Stimulated activated naive CD4-positive, alpha-beta T cell treated with Interleukin-2 at 50 U/mL for 16 hours (primary cell): ENCODE measurements around the gene UGT2B7.
"Not testable (repeated sequence)": the region's sequence is repeated elsewhere in the genome, so short reads cannot be mapped to it uniquely, and the experiment has no call there.

Experiments
- DNase-seq: peaks from one replicate; lab custom pipeline; 2025; lab: John Stamatoyannopoulos, UW

The UGT2B7 gene

DNA sequence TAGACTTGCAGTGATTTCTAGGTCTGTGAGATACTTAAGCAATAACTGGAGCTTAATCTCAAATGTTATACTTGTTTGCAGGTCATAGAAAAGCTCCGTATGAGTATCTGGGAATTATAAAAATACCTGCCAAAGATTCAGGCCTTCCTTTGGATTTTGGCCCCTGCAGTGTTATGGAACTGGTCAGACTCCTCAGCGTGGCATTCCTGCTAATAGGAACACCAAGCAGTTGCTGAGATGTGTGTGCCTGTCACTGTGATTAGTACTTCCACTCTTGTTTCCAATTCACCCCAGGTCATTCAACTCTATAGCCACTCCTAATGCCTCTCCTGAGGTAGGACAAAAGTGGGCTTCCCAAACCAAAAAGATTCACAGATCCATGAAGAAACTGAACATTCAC is 7.8 kb upstream of the UGT2B7 start:
- DNase-seq: no peak

DNA sequence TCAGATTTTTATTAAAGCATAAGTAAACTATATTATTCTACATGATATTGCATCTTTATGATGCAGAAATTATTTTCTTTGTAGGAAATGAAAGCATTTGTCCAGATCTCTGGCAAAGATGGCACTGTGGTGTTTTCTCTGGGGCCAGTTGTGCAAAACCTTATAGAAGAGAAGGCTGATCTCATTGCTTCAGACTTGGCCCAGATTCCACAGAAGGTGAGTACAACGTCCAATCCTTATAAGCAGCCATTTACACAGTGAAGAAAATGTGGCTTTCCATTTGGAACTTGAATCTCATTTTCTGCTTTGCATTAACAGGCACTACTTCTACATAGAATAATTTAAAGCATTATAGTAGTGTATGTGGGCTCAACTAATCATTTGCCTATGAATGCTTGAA is 6.9 kb upstream of the UGT2B7 start:
- DNase-seq: no peak

DNA sequence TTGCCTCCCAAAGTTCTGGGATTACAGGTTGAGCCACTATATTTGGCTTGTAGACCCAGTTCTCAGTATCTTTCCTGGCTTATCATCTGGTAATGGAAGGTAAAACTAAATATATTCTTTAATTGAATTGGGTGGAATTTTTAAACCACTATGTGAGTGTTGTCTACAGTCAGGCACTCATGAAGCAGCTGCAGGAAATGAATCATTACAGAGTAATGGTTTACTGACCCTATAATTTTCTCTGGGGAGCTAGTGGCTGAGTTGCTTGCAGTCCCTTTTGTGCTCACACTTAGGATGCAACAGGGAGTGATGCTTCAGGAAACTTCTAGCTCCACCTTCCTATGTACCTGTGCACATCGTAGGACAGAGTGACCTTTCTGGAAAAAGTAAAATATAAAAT is 4.1 kb upstream of the UGT2B7 start:
- no peak for DNase-seq

DNA sequence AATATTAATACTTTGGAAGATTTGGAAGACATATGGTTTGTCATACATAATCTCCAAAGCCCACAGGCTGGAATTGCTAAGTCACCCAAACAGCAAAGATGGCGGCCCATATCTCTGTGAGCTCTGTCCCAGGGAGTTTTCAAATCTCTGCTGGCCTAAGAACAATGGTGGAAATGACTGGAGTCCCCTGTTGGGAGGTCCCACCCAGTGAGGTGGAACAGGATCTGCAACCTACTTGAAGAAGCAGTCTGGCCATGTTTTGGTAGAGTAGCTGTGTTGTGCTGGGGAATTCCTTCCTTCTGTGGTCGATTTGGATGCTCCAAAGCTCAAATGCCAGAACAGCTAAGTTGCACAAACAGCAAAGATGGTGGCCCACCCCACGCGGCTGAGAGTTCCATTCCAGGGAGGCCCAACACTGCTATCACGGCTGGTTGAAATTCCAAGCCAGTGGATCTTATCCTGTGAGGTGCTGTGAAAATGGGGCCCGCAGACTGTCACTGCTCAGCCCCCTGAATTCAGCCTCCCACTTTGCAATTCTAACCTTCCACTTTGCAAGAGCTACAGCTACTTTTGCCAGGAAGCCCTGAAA is 3.2 kb upstream of the UGT2B7 start:
- DNase-seq: no peak

DNA sequence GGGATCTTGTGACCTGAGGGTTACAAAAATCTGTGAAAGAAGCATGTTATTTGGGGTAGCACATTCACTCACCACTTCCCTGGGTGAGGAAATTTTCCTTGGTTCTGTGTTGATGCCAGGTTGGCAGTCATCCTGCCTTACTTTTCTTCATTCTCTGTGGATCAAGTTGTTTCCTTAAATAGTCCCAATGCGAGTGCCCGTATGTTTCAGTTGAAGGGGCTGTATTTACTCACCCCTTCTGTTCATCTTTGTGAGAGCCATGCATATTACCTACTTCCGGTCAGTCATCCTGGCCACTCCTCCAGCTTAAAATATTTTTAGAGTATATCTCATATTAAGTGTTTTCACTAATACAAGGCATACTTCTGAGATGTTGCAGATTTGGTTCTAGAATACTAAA is 2.6 kb upstream of the UGT2B7 start:
- no peak for DNase-seq

DNA sequence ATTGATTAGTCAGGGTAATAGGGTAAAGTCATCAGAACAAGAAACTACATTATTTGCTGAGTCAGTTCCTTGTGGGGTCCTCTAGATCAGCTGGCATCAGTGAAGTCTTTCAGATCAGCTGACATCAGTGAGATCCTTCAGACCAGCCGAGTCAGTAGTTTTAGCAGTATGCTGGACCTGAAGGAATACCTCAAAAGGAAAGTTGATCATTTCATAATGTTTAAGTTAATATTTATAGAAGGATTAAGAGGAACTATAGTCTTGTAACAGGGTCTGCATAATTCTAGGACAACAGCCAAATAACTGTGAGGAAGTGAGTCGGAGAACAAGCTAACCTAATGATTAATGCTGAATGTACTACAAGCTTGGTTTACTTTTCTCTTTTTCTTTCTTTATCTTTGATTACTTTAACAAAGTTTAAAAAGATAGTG is 958 bp upstream of the UGT2B7 start:
- DNase-seq: no peak

DNA sequence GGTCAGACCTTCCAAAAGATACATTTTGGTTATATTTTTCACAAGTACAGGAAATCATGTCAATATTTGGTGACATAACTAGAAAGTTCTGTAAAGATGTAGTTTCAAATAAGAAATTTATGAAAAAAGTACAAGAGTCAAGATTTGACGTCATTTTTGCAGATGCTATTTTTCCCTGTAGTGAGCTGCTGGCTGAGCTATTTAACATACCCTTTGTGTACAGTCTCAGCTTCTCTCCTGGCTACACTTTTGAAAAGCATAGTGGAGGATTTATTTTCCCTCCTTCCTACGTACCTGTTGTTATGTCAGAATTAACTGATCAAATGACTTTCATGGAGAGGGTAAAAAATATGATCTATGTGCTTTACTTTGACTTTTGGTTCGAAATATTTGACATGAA is 536 bp downstream of the UGT2B7 start:
- no peak for DNase-seq

DNA sequence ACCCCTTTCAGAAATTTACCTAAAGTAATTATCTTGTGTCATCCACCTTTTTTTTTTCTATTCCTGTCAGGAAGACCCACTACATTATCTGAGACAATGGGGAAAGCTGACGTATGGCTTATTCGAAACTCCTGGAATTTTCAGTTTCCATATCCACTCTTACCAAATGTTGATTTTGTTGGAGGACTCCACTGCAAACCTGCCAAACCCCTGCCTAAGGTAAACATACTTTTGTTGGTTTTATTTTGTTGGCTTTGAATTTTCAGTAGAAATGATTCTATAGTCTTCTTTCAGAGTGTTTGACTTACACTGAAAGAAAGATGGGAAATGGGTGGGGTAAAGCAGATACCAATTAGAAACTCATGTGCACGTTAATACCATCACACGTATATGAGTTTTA is 2.2 kb downstream of the UGT2B7 start:
- no peak for DNase-seq

DNA sequence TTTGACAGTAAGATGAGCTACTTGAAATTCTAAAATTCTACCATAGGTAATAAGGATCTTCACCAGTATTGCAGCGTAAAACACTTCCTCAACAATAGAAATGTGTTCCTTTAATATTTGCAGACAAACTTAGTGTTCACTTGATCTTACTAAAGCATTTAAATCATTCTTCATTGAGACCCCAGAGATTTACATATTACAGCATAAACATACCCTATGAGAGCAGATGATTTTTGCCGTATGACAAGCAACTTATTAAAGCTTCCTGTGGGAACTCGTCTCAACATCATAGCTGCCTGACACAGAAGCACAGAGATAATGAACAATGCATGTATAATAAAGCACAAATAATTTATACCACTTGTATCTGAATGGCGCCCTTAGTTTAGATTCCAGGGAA is 3.6 kb downstream of the UGT2B7 start:
- no peak for DNase-seq

DNA sequence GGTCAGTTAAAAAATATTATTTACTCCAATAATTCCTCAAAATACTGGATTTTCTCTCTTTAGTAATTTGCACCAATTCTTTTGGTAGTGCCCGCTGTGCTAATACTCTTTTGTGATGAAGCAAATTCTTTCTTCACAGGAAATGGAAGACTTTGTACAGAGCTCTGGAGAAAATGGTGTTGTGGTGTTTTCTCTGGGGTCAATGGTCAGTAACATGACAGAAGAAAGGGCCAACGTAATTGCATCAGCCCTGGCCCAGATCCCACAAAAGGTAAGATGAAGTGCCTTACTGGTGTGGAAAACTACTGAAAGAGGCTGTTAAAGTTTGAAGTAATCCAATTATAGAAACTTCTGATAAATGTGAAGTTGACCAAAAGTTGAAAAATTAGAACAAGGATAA is 6.4 kb downstream of the UGT2B7 start:
- DNase-seq: not testable (repeated sequence)

DNA sequence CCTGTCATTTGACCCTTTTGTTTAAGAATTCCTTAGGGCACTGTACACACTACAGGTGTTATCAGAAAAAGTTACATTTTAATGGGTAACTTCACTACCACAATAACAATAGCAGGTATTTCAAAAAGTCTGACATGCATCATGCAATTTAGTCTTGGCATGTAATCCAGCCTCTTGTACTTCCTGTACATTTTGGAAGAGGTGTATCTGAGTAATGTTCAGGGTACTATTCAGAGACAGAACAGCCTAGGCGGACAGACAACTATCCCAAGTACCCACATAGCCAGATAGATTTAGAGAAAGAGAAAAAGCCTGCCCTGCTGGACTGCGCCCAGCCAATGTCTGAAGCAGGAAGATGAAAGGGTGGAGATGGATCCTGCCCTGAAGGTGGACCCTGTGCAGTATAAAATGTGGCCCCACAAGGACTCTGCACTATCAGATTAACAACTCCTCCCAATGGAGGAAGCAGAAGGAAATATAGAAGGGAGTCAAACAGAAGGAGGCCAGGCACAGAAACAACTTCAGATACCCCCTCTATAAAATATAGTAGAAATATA is 8.5 kb downstream of the UGT2B7 start:
- DNase-seq: no peak

DNA sequence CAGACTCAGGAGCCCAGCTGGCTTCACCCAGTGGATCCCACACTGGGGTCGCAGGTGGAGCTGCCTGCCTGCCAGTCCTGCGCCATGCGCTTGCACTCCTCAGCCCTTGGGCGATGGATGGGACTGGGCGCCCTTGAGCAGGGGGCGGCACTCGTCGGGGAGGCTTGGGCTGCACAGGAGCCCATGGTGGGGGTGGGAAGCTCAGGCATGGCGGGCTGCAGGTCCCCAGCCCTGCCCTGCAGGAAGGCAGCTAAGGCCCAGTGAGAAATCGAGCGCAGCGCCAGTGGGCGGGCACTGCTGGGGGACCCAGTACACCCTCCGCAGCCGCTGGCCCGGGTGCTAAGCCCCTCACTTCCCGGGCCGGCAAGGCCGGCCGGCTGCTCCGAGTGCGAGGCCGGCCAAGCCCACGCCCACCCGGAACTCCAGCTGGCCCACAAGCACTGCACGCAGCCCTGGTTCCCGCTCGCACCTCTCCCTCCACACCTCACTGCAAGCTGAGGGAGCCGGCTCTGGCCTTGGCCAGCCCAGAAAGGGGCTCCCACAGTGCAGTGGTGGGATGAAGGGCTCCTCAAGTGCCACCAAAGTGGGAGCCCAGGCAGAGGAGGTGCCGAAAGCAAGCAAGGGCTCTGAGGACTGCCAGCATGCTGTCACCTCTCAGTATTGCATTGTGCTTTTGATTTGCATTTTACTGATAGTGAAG is 19.0 kb downstream of the UGT2B7 start:
- not testable (repeated sequence) for DNase-seq

DNA sequence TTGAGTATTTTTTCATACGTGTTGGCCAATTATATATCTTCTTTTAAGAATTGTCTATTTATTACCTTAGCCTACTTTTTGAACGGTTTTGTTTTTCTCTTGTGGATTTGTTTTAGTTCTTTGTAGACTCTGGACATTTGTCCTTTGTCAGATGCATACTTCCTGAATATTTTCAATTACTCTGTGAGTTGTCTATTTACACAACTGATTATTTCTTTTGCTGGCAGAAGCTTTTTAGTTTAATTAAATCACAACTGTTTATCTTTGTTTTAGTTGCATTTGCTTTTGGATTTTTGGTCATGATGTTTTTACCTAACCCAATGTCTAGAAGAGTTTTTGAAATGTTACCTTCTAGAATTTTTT is 19.6 kb downstream of the UGT2B7 start:
- DNase-seq: no peak

DNA sequence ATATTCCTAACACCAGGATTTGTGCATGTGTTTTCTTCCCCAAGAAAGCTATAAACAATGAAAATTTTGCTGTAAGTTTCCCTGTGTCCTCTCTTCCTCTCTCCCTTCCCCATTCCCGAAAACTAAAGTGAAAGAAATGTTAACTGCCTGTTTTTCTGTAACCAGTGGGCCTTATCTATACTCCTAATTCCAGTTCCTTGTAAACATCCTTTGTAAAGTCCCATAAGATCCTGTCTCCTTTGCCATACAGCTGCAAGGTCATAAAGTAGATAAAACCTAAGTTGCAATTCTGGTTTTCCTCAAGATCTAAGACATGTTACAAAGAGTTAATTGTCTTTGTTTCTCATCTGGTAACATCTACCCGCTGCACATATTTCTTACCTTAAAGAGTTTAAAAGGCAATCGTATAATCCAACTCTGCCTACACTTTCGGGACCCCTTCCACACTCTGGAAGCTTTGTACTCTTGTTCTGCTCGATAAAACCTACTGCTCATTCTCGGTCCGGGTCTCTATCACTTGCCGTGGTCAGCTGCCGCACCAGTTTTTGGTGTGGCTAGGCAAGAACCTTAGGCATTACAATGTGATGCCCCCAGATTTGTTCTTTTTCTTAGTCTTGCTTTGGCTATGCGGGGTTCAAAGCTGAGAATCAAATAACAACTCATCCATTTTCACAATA is 20.5 kb downstream of the UGT2B7 start:
- no peak for DNase-seq

DNA sequence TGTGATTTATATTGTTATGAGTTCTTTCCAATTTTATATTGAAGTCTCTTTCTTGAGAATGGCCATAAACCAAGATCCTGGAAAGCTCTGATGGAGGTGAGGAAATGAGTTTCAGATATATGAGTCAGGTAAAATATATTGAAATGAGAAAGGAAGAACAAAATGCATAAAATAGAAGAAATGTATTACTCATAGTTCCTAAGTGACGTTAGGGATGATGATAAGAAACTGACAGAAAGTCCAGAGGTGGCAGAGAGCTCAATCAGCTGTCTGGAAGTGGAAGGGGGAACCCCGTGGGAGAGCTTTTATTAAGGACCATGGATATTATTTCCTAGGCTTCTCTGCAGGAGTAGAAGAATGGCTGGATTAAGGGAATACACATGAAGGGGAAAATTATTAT is 24.6 kb downstream of the UGT2B7 start:
- DNase-seq: no peak

DNA sequence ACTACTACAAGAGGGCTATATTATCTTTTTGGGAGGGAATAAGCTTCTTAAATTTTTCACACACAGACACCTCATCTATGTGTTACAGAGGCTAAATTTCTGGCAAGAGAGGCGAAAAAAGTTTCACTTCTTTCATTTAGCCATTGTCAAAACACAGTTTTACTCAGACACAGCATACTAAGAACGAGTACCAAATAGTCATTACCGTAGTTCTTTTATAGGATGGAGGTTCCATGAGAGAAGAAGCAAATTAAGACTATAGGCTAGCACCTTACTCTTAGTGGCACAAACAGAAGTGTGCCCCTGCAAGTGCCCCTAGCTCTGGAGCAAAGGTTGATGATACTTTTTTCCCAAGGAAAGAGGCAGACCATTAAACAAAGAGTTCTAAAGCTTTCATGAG is 26.2 kb downstream of the UGT2B7 start:
- DNase-seq: no peak

DNA sequence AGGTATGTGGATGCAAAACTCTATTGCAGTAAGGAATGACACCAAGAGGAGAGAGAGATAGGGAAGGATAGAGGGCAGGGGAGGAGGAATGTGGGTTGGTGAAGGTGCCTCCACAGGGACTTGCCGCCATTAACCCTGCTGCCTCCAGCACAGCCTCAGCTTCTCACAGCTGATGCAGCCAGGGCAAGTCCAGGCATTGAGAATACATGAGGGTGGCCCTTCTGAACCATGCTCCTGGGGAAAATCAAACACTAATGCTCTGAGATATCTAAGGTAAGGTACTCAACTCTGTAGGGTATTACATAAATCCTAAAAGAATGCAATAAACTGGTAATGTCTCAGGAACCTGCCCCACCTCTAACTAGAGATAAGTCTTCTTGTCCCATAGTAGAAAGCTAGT is 28.7 kb downstream of the UGT2B7 start:
- no peak for DNase-seq

DNA sequence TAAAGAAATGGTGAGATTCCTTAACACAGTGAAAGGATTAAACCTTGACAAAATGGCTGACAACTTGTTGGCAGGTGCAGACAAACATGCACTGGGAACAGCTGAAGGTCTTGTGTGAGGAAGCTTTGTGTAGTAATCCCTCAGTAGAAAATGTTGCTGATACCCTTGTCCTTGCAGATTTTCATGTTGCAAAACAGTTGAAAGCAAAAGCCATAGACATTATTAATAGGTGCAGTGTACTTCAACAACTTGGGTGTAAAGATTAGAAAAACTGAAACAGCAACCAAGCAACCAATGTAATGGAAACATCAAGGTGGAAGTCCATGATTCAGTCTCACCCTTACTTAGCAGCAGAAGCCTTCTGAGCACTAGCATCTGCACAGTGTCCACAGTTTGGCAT is 29.8 kb downstream of the UGT2B7 start:
- no peak for DNase-seq

DNA sequence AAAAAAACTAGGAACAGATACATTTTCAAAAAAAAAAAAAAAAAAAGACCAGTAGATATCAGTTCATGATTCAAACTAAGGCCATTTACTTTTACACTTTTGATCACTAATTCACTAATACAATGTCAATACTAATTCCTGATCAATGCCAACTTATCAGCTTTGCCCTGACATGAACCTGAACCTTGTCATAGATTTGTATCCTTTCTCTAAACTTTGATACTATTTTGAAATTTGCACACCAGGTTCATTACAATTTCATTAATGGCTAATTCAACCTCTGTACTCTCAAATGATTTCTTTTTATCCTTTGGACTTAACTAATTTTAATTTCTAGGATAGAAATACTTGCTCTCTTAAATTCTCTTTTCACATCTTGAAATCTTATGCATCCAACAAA is 37.7 kb downstream of the UGT2B7 start:
- DNase-seq: no peak

DNA sequence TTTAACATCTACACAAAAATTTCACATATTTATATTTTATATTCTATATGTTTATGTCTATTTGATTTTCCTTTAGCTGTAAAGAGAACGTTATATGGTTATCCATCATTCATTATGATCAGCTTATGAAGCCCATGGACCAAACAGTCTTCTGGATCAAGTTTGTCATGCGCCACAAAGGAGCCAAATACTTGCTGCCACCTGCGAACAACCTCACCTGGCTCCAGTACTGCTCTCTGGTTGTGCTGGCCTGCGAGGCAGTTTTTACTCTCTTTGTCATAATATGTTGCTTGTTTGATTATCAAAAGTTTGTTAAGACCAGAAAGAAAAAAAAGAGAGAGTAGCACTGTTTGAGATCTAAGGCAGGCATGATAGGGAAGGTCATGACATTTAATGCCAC is 38.2 kb downstream of the UGT2B7 start:
- DNase-seq: no peak

DNA sequence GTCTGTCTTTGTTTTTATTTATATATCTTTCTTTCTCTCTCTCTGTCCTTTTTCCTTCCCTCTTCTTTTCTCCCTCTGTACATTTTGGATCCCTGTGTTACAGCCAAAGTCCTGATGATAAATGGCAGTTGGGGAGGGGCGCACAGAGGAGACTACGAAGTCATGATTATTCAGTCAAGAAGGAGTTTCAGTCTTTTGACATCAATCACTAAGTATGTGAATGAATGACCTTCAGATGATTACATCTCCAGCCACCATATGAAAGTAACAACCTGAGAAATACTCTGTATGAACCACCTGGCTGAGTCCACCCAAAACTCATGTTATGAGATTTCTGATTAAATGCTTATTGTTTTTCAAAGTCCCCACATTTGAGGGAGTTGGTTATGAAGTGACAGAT is 45.0 kb downstream of the UGT2B7 start:
- no peak for DNase-seq

DNA sequence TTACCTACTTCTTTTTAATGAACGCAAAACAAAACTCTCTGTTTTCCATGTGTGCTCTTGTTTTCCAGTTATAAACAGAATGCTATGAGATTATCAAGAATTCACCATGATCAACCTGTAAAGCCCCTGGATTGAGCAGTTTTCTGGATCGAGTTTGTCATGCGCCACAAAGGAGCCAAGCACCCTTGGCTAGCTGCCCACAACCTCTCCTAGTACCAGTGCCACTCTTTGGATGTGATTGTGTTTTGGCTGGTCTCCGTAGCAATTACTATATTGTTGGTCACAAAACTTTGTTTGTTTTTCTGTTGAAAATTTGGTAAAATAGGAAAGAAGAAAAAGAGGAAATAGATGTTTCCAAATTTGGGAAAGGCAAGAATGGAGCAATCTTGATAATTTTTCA is 51.1 kb downstream of the UGT2B7 start:
- no peak for DNase-seq

DNA sequence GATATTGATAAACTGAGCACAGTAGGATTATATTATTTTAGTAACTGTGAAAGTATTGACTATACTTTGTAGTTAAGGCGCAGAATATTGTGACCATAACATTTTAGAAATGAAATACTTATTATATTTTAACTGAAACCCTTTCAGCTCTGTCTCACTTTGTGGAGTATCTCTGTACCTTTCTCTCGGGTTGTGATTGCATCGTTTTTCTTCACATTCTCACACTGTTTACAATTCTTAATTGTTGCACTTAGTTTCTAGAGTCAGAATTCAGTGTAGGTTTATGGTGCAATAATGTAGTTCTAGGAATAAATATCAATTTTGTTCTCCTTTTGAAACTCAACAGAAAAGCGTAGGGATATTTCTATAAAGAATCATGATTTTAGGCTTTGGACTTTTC is 57.7 kb downstream of the UGT2B7 start:
- no peak for DNase-seq
